GM19035 (cell line): ENCODE data around the gene MYCL.
"Not testable (repeated sequence)": the region's sequence is repeated elsewhere in the genome, so short reads cannot be mapped to it uniquely, and the experiment has no call there.

Experiments used
- ATAC-seq: cut with Tn5 transposase; IDR thresholded peaks from one replicate; pipeline ENCODE4 v1.9.1; 2021; ENCODE audit not compliant: unreplicated experiment

The MYCL gene

DNA sequence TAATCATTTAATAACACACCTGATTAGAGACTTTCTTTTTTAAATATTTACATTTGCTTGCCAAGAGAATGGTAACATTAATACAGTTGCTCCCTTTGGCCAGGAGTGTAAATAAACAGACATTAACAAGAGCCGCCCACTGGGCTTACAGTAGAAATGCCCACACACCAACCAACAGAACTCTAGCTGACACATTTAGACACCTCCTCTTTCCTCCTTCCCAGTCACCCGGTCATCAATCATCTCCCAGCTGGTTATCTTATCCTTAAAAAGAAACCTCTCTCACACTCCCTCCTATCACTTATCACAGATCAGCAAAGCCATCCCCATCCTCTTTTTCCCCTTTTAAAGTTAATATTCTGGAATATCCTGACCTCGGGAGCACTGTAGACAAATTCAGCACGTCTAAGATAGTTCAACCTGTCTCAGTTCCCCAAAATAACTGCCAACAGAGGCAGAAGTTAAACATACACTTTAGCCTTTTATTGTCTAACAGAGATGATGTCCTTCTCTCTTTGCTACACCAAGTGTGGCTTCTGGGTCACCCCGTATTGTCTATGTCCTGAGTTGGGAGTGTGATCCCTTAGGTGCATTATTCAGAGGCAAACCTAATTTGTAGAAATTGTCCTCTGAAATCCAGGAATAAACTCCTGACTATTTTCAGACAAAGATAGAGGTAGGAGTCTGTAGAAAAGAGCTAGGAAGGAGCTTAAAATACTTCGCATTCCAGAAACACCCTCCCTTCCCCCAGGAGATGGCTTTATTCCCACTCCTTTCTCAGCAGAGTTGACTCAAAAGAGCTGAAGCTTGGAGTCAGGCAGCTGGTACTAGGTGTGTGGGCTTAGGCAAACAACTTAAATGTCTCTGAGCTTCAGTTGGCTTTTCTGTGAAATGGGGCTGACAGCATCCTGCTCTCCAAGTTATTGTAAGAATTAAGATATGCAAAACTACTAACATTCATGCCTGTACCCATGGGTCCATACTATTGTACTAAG, 8.8 kb downstream of the MYCL start:
- no peak for ATAC-seq

DNA sequence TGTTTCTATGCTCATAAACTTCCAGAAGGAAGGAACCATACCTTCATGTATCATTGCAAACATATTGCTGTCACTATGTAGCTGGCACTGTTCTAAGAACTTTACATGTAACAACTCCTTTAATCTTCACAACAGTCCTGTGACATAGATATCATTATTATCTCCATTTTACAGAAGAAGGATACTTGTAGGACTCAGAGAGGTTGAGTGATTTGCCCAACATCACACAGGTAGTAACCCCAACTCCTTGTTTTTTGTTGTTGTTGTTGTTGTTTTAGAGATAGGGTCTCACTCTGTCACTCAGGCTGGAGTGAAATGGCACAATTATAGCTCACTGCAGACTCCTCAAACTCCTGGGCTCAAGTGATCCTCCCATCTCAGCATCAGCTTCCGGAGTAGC, 10.8 kb downstream of the MYCL start:
- ATAC-seq, result no peak

DNA sequence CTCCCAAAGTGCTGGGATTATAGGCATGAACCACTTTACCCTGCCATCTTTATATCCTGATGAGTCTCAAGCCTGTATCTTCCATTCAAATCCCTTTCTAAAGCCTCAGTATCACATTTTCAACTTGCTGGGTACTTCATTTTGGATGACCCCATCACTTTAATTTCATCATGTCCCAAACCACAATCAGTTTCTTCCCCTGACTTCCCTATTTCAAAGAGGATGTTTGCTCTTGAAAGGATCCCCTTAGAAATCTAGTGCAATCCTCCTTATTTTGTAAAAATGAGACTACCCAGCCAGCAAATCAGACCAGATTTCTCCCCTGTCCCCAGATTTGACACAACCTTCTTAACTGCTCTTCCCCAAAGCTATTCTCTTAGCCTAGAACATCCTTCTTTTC, 11.4 kb downstream of the MYCL start:
- no peak for ATAC-seq

DNA sequence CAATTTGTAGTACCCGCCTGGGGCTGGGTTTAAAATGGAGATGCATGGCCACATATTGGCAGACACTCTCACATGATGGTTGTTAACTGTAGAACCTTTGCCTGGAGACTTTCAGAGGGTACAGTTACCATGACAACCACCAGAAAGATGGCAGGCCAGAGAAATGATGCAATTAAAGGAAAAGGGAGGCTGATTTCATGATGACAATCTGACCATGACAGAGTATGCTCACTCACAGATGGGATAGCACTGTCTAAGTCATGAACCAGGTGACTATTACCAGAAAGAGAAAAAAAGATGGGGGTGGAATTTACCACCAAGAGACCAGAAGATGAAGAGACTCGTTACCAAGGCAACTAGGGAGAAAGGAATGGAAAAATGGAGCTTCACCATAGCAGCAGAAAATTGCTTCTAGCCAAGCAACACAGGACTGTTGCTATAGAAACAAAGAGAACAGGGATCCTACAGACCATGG, 14.9 kb downstream of the MYCL start:
- no peak for ATAC-seq

DNA sequence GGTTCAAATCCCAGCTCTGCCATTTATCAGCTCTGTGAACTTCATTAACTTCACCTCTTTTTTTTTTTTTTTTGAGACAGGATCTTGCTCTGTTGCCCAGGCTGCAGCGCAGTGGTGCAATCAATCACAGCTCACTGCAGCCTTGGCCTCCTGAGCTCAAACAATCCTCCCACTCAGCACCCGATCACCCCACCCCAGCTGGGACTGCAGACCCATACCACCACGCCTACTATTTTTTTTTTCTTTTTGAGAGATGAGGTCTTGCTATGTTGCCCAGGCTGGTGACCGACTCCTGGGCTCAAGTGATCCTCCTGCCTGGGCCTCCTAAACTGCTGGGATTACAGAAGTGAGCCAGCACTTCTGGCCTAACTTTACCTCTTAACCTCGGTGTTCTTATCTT, 16.2 kb downstream of the MYCL start:
- ATAC-seq, result no peak

DNA sequence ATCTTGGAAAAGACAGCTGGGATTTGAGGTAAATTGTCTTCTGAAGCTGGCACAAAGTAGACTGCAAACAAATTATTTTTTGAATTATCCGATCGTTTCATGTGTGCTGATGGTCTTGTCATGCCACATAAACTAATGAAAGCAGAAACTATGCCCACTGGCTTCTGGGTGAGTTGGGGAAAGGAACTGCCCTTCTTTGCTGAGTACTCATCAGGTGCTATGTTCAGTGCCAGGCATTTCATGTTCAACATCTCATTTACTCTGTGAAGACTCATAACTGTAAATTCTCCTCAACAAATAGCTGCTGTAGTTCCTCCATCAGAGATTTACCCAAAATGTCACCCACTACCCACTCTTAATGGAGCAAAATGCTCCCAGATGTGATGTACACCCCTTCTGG, 19.6 kb downstream of the MYCL start:
- no peak for ATAC-seq

DNA sequence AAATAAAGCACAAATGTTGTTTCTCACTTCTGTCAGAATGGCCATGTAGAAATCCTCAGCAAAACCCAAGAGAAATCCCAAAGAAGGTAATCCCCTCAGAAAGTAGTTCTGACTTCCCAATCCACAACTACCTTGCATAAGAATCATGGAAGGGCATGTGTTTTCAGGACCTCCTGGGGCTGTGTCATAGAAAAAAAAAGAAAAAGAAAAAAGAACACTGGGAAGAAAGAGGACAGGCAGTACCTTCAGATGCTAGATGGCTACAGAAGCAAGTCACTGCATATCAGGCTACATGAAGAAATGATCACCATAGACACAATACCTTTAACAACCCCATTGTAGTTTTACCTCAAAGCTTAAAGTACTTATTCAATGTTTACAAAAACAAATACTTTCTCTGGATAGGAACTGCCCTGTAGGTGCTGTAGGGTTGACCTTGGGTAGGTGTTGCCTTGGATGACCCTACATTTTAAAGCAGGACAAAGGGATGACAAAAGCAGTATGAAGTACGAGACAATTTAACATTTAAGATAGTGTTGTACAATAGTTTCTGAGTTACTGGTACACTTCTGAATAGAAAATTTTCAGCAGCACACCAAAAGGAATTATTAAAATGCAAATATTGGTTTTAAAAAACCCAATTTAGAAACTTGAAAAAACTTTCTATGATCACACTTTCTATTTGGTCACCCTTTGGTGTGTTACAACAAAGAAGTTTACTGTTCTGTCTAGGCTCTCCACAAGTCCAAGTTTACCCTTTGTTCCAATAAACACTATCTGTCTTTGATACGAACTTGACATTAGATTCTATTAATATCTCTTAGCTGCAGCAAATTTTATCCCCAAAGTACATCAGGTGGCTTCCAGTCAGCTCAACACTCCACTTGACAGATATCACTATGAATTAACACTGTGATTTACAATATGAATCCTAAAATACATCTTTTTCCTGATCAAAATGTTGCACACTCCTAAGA, 23.4 kb downstream of the MYCL start:
- ATAC-seq, result no peak

DNA sequence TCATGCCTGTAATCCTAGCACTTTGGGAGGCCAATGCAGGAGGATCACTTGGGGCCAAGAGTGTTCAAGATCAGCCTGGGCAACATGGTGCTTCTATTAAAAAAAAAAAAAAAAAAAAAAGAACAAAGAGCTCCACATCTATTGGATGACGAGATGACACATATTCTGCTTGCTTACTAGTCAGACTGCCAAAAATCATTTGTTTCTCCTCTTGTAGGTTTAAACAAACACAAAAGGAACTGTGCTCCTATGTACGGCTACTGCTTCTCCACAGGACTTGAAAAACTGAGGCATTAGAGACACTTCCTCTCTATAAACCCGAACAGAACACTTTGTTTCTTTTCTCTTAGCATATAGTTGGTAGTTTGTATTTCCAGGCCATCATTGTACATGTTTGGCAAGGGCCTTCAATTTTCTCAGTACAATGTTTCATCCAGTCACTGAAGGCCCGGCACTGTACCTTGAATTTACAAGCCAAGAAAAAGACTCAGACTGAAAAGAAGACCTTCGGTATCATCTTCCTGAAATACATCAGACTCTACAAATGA, 24.4 kb downstream of the MYCL start:
- ATAC-seq, result no peak

DNA sequence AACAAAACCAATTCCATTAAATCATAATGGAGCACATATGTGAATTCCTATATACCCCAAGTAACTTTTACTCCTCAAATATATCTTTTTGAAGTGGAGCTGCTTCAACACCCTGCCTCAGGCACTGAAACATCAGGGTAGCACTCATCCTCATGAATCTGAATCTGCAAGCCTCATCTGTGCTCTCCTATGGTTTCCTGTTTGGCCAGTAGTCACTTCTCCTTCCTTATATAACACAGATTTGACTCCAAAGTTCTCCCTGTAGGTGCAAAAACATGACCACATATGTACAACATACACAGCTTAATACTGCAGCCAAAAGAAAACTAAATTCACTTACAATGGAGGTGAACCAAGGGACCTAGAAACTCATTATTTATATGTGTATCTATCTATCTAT, 25.6 kb downstream of the MYCL start:
- no peak for ATAC-seq

DNA sequence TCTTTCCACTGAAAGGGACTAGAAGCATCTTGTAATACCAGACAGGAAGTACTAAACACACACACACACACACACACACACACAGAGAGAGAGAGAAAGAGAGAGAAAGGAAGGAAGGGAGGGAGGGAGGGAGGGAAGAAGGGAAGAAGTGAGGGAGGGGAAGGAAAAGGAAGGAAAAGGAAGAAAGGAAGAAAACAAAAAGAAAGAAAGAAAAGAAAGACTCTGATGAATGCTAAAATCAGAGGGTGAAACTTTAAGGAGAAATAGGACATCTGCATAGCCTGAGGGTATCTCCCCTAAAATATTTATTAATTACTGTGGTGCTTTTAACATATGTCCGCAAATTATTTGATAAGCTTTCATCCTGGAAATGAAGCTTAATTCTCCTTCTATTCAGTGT, 29.0 kb downstream of the MYCL start:
- no peak for ATAC-seq

DNA sequence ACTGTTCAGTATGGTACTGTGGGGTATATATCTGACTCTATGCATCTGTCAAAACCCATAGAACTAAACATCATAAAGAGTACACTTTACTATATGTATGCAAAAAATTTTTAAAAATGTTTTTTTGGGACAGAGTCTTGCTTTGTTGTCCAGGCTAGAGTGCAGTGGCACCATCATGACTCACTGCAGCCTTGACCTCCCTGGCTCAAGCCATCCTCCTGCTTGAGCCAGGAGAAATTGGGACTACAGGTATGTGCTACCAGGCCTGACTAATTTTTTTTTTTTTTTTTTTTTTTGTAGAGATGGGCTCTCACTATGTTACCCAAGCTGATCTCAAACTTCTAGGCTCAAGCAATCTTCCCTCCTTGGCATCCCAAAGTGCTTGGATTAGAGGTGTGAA, 29.9 kb downstream of the MYCL start:
- no peak for ATAC-seq

DNA sequence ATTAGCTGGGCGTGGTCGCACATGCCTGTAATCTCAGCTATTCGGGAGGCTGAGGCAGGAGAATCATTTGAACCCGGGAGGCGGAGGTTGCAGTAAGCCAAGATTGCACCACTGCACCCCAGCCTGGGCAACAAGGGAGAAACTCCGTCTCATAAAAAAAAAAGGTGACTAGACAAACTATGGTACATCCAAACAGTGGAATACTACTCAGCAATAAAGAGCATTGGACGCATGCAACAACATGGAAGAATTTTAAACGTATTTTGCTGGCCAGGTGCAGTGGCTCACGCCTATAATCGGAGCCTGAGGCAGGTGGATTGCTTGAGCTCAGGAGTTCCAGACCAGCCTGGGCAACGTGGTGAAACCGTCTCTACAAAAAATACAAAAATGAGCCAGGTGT, 30.7 kb downstream of the MYCL start:
- ATAC-seq, result not testable (repeated sequence)

DNA sequence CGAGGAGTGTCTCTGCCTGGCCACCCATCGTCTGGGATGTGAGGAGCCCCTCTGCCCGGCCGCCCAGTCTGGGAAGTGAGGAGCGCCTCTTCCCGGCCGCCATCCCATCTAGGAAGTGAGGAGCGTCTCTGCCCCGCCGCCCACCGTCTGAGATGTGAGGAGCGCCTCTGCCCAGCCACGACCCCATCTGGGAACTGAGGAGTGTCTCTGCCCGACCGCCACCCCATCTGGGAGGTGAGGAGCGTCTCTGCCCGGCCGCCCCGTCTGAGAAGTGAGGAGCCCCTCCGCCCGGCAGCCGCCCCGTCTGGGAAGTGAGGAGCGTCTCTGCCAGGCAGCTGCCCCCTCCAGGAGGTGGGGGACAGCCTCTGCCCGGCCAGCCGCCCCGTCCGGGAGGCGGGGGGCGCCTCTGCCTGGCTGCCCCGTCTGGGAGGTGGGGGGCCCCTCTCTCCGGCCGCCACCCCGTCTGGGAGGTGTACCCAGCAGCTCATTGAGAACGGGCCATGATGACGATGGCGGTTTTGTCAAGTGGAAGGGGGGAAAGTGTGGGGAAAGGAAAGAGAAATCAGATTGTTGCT, 32.1 kb downstream of the MYCL start:
- not testable (repeated sequence) for ATAC-seq

DNA sequence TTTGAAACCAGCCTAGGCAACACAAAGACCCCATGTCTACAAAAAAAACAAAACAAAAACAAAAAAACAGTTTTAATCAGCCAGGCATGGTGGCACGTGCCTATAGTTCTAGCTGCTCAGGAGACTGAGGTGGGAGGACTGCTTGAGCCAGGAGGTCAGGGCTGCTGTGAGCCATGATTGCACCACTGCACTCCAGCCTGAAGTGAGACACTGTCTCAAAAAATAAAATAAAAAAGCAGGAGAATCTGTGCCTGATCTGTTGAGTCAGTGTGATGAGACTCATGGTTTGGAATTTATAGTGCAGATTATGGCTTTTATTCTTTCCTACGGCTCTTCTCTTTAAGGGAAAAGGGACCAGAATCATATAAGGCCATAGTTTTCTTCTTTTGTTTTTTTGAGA, 35.0 kb downstream of the MYCL start:
- no peak for ATAC-seq

DNA sequence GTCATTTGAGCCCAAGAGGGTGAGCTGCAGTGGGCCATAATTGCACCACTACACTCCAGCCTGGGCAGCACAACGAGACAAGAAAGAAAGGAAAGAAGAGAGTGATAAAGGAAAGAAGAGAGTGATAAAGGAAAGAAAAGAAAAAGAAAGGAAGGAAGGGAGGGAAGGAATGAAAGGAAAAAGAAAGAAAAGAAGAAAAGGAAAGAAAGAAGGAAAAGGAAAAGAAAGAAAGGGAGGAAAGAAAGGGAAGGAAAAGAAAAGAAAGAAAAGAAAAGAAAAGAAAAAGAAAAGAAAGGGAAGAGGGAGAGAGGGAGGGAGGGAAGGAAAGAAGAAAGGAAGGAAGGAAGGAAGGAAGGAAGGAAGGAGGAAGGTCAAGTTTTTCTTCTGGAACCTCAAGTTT, 36.0 kb downstream of the MYCL start:
- ATAC-seq, result no peak

DNA sequence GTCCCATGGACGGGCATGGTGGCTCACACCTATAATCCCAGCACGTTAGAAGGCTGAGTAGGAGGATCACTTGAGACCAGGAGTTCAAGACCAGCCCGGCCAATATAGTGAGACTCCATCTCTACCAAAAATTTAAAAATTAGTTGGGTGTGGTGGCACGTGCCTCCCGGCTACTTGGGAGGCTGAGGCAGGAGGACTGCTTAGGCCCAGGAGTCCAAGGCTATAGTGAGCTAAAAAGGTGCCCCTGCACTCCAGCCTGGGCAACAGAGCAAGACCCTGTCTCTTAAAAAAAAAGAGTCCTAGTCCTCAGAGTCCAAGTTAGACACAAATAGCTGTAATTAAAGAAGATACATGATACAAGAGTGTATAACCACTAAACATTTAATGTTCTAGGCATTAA, 38.5 kb downstream of the MYCL start:
- ATAC-seq, result no peak

DNA sequence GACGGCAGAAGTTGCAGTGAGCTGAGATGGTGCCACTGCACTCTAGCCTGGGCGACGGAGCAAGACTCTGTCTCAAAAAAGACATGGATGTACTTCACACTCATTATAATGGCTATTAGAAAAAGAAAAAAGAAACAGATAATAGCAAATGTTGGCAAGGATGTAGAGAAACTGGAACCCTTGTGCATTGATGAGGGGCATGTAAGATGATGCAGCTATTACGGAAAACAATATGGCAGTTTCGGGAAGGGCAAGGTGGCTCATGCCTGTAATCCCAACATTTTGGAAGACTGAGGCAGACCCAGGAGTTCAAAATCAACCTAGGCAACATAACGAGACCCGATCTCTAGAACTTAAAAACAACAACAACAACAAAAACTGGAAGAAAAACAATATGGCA, 40.7 kb downstream of the MYCL start:
- ATAC-seq, result no peak

DNA sequence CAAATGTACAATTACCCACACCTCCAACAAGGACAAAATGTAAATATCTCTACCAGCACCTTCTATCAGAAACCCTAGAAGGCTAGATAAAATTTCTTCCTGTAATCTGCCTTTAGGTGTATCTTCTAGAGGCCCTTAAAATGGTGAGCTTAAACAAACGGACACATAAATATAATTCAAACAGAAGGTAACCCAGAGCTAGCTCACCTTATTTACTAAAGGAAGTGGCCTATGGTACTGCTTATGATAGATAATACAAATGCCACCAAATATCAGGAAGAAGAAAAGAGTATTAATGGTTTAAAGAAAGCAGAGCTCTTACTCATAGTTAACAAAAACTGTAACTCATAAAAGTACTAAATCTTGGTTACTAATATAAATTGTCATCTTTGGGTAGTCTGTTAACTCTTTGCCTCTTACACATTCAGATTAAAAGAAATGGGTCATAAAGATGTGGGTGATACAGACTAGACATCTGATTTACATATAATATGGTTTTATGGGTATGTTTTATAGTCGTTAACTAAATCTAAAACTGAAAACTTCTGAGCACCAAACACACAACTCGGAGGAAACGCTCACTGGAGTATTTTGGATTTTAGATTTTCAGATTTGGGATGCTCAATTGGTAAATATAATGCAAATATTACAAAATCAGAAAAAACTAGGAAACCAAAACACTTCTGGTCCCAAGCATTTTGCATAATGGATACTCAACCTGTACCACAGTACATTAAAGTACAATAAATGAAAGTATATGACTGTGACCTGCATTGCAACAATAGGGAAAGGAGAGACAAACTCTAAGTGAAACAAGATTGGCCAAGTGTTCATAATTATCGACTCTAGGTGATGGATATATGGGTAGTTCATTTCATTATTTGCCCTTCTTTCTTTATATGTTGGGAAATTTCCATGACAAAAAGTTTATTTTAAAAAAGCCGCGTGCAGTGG, 41.6 kb downstream of the MYCL start:
- ATAC-seq, result no peak

DNA sequence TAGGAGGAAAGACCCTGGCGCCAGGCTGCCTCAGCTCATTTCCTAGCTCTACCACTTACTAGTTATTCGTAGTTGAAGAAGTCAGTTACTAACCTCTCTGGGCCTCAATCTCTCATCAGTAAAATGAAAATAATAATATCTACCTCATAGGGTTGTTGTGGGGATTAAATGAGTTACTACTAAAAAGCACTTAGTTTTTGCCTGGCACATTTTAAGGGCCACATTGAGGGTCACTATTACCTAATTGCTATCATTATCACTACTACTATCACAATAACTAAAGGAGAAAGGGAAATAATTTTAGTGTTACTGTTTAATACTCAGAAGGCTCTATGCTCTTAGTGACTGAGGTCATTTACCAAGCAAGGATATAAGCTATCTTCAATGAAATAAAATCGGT, 43.4 kb downstream of the MYCL start:
- no peak for ATAC-seq
